HepG2 (cell line): ENCODE results near the gene GSS. TPM values are rescaled to one million over a fixed set of nuclear protein-coding genes. Genes with fewer than 3 reads are reported as not detected.

Experiments used
- ATAC-seq: fragments of 200-7000 bp; cut with Tn5 transposase; 3 replicates; pipeline ENCODE4 v1.9.1; 2020; ENCODE audit warnings: mild to moderate bottlenecking, moderate library complexity
- BruUV-seq: library from RNA; stranded (reverse); fragments of 400-500 nt; replicated peaks from 2 replicates; lab custom pipeline; 2021; lab: Mats Ljungman, UMichigan
- CTCF ChIA-PET: fragments of 300-600 bp; formaldehyde crosslinking; extraction: SDS; loops from one replicate; lab custom pipeline; 2021; ENCODE audit warnings: low total read pairs, inconsistent platforms, low intra/inter-chr PET ratio; lab: Yijun Ruan, JAX
- POLR2A ChIA-PET: fragments of 350-600 bp; sonication (Branson Sonifier 250); formaldehyde crosslinking; loops from one replicate; lab custom pipeline; 2020; ENCODE audit warnings: antibody characterized with exemption, inconsistent platforms; lab: Yijun Ruan, JAX
- DNase-seq: peaks from one replicate; pipeline ENCODE4 v3.0.0-alpha.2; 2015; ENCODE audit warnings: low spot score
- FAIRE-seq: peaks from 3 replicates; lab custom pipeline; 2011; peaks lifted over from hg19 to GRCh38; lab: Jason Lieb, UNC
- H2AFZ ChIP-seq: one replicate; pipeline ENCODE4 v1.6.1; 2011; ENCODE audit warnings: low read length, inconsistent platforms
- H3K27ac ChIP-seq: fragments of 300-600 bp; 3 replicates; pipeline ENCODE4 v1.8.0; 2011; ENCODE audit warnings: mixed run types, mild to moderate bottlenecking, mixed read lengths, low read length, inconsistent platforms; ENCODE audit not compliant: insufficient read depth; ENCODE audit errors: extremely low read length
- H3K27me3 ChIP-seq, 2 experiments: fragments of 200-600 bp in 1 of 2; 2 replicates in 1 of 2; 3 replicates in 1 of 2; pipeline versions ENCODE4 v1.6.0 to v1.8.0; 2011; ENCODE audit warnings: low read length in 2 of 2, mild to moderate bottlenecking in 2 of 2, moderate library complexity in 2 of 2, inconsistent platforms in 1 of 2; ENCODE audit not compliant: insufficient read depth in 2 of 2, control insufficient read depth in 1 of 2
- H3K36me3 ChIP-seq, 2 experiments: fragments of 200-600 bp in 1 of 2; replicated peaks in 1 of 2; 2 replicates in 1 of 2; 3 replicates in 1 of 2; pipeline versions ENCODE4 v1.5.1 to v1.8.0; 2011; ENCODE audit warnings: low read length in 2 of 2, inconsistent platforms in 1 of 2; ENCODE audit not compliant: insufficient read depth in 2 of 2, control insufficient read depth in 1 of 2
- H3K4me1 ChIP-seq: 2 replicates; pipeline ENCODE4 v1.5.1; 2012; ENCODE audit warnings: low read length, inconsistent platforms; ENCODE audit not compliant: insufficient read depth
- H3K4me2 ChIP-seq: 2 replicates; pipeline ENCODE4 v1.6.0; 2011; ENCODE audit warnings: low read depth, low read length, inconsistent platforms
- H3K4me3 ChIP-seq, 3 experiments: fragments of 200-600 bp in 1 of 3; sonication (generic), shearing (Covaris generic) in 1 of 3; replicated peaks in 1 of 3; 2 replicates each; pipeline ENCODE4 v1.5.1; 2011 to 2016; ENCODE audit warnings: low read length in 3 of 3, inconsistent platforms in 2 of 3, low read depth in 2 of 3, mild to moderate bottlenecking in 2 of 3, control low read depth in 1 of 3, mixed read lengths in 1 of 3; ENCODE audit not compliant: insufficient read depth in 1 of 3
- H3K79me2 ChIP-seq: one replicate; pipeline ENCODE4 v1.6.1; 2011; ENCODE audit warnings: low read length, inconsistent platforms; ENCODE audit not compliant: insufficient read depth
- H3K9ac ChIP-seq: 2 replicates; pipeline ENCODE4 v1.6.0; 2011; ENCODE audit warnings: mild to moderate bottlenecking, low read depth, low read length, inconsistent platforms; ENCODE audit not compliant: insufficient read depth
- H3K9me3 ChIP-seq: 2 replicates; pipeline ENCODE4 v1.5.1; 2012; ENCODE audit warnings: mild to moderate bottlenecking, low read length
- H4K20me1 ChIP-seq: 2 replicates; pipeline ENCODE4 v1.6.0; 2011; ENCODE audit warnings: inconsistent platforms, mild to moderate bottlenecking, low read length, moderate library complexity; ENCODE audit not compliant: insufficient read depth
- EEA1 ChIP-seq: sonication (generic); formaldehyde crosslinking; IDR thresholded peaks from 2 replicates; pipeline ENCODE4 v1.5.1; 2020; ENCODE audit warnings: mild to moderate bottlenecking, missing genetic modification reagents, borderline replicate concordance
- HMGA1 ChIP-seq: sonication (generic); formaldehyde crosslinking; conservative IDR thresholded peaks from 2 replicates; pipeline ENCODE4 v1.4.0; 2020; ENCODE audit warnings: missing genetic modification reagents
- HOXD1 ChIP-seq: sonication (generic); formaldehyde crosslinking; IDR thresholded peaks from 2 replicates; pipeline ENCODE4 v1.5.0; 2020; ENCODE audit warnings: missing genetic modification reagents
- NCOA2 ChIP-seq: sonication (generic); formaldehyde crosslinking; IDR thresholded peaks from 2 replicates; pipeline ENCODE4 v1.8.0; 2022; ENCODE audit warnings: inconsistent platforms
- PRMT3 ChIP-seq: sonication (generic); formaldehyde crosslinking; IDR thresholded peaks from 2 replicates; pipeline ENCODE4 v1.8.1; 2022; ENCODE audit warnings: low read depth, mild to moderate bottlenecking, moderate library complexity, missing genetic modification reagents, borderline replicate concordance
- SMAD9 ChIP-seq: sonication (generic); formaldehyde crosslinking; IDR thresholded peaks from 2 replicates; pipeline ENCODE4 v1.5.1; 2020; ENCODE audit warnings: mild to moderate bottlenecking, missing genetic modification reagents
- THAP11 ChIP-seq: IDR thresholded peaks from 2 replicates; pipeline ENCODE4 v1.6.1; 2016; ENCODE audit warnings: missing biosample characterization, missing genetic modification reagents
- ZMYM4 ChIP-seq: sonication (generic); formaldehyde crosslinking; IDR thresholded peaks from 2 replicates; pipeline ENCODE4 v1.8.1; 2023; ENCODE audit warnings: mild to moderate bottlenecking, missing genetic modification reagents
- ZNF256 ChIP-seq: sonication (generic); formaldehyde crosslinking; conservative IDR thresholded peaks from 2 replicates; pipeline ENCODE4 v1.4.0; 2020; ENCODE audit warnings: missing genetic modification reagents
- WGBS: methylation state at CpG from one replicate; pipeline ENCODE4 v1.1.6; 2017; ENCODE audit warnings: low lambda C conversion rate; 5-methylcytosine and 5-hydroxymethylcytosine counted together
- in situ Hi-C: cut with HindIII; loops from 2 replicates; pipeline ENCODE4 v1.10.0; 2017; ENCODE audit warnings: low pct_unique_long_range_greater_than_20kb; ENCODE audit not compliant: extremely low pct_ligation_motif_present
- intact Hi-C: fragments of 100-400 bp; cut with micrococcal nuclease; formaldehyde crosslinking; loops from one replicate; pipeline ENCODE4 v1.10.0; 2022; ENCODE audit not compliant: unreplicated experiment
- polyA plus RNA-seq, 8 experiments: library from polyadenylated mRNA; depleted of rRNA in 3 of 8; stranded (reverse) in 7 of 8; unstranded in 1 of 8; fragments of >200 nt; fragmentation: Illumina TruSeq in 4 of 8; extraction: Trizol in 4 of 8; gene quantifications; 2 replicates each; pipeline versions ENCODE4 v1.2.1 to v1.2.3, GENCODE V29; 2011 to 2016; ENCODE audit warnings: low read depth in 4 of 8, missing spikeins in 1 of 8, mixed read lengths in 1 of 8; ENCODE audit not compliant: insufficient read depth in 1 of 8
- total RNA-seq, 5 experiments: library from RNA; depleted of rRNA; stranded (reverse); fragments of >200 nt; fragmentation: Illumina TruSeq; extraction: Trizol; gene quantifications; 2 replicates each; pipeline ENCODE4 v1.2.3, GENCODE V29; 2016; ENCODE audit warnings: low read depth in 1 of 5
- TF ChIP-seq, protein P1 (sequence below): sonication (generic); formaldehyde crosslinking; IDR thresholded peaks from 2 replicates; pipeline ENCODE4 v1.4.0; 2020; ENCODE audit warnings: mild to moderate bottlenecking, missing genetic modification reagents

Gene GSS
- total and polyA plus RNA-seq, 2 of the 13 experiments (the other 11 are each of a cell fraction or from before 2014, with no cell fraction given), result 80.1 to 102 TPM

DNA sequence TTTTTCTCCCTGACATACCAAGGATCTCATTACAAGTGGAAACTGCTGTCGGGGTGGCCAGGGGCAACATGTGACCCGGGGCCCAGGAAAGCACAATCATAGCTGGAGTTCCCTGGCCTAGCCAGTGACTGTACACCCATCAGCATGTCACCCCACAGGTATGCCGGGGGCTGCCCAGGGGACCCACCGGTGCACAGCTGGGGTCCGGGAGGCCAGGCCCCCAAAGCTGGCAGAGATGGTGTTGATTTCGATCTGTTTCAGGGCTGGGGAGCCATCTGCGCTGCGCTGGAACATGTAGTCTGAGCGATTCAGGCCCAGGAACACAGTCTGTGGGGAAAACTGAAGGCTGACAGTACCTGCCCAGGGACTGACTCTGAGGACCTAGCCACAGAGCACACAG, 13.3 kb downstream of the GSS start:
- BruUV-seq, result no TSS peak
- Histone ChIP-seq H3K4me1 (peaks cover 9% of the 10 kb centered on the region; the same call in 1 of the 2 replicates), H3K79me2 (no peaks in the 10 kb centered on the region), H3K27me3 (no peaks in the 10 kb centered on the region), H3K4me3 (no peak overlapping the region), H2AFZ (no peak overlapping the region), H3K9me3 (no peaks in the 10 kb centered on the region), H3K27ac (no peak overlapping the region), H3K36me3 (peaks cover 23 to 69% of the 10 kb centered on the region in 2 experiments), H4K20me1 (no peaks in the 10 kb centered on the region), H3K9ac (no peak overlapping the region), H3K4me2 (no peak overlapping the region)
- POLR2A ChIA-PET, result interaction anchor here (2.6 kb wide), 1 partner anchor 13 kb away, joined by 7 read pairs; the partner anchor contains the start of genes GSS and MYH7B
- no peak for ATAC-seq
- no peak for DNase-seq
- WGBS, result 93% methylated on average over 8 of the region's 9 CpGs
- in situ Hi-C loops, result no loop called here
- FAIRE-seq, result no peak
- intact Hi-C loops, result no loop called here
- no peak for TF ChIP-seq THAP11
- TF ChIP-seq PRMT3 (CRISPR knock-in tag), result 0 out of 2 replicates have a peak, but pooled peaks have one; percentile 41
- CTCF ChIA-PET, result no interaction called here

DNA sequence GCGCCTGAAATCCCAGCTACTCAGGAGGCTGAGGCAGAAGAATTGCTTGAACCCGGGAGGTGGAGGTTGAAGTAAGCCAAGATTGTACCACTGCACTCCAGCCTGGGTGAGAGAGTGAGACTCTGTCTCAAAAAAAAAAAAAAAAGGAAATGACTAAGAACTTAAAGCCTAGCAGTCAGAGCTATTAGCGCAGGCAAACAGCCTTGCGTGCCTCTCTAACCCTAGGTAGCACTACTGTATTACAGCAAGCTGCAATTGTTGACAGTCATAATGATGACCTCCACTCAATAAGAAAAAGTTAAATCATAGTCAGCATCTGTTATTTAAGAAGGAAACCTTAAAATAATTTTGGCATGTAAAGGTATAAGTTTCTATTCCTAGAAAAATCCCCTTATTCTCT, 14.4 kb downstream of the GSS start:
- Histone ChIP-seq H4K20me1 (no peaks in the 10 kb centered on the region), H3K9me3 (no peaks in the 10 kb centered on the region), H3K79me2 (no peaks in the 10 kb centered on the region), H3K27me3 (no peaks in the 10 kb centered on the region), H3K27ac (no peak overlapping the region), H3K9ac (no peak overlapping the region), H3K4me3 (no peak overlapping the region), H3K36me3 (peaks cover 25 to 78% of the 10 kb centered on the region in 2 experiments), H3K4me1 (0 out of 2 replicates have a peak, but pooled peaks cover 2% of the 10 kb centered on the region), H2AFZ (no peak overlapping the region), H3K4me2 (no peak overlapping the region)
- WGBS, result 96% methylated on average over 4 of the region's 4 CpGs
- intact Hi-C loops (no loop called here), in situ Hi-C loops (no loop called here)
- BruUV-seq, result no TSS peak
- DNase-seq, result no peak
- CTCF ChIA-PET, result no interaction called here
- FAIRE-seq, result no peak
- no peak for ATAC-seq
- POLR2A ChIA-PET, result no interaction called here
- TF ChIP-seq SMAD9, result no peak
- TF ChIP-seq ZMYM4 (CRISPR knock-in tag), result no peak
- no peak for TF ChIP-seq HOXD1 (CRISPR knock-in tag)
- no peak for TF ChIP-seq NCOA2 (CRISPR knock-in tag)
- no peak for TF ChIP-seq HMGA1 (CRISPR knock-in tag)
- no peak for TF ChIP-seq ZNF256 (CRISPR knock-in tag)
- TF ChIP-seq, protein P1, sequence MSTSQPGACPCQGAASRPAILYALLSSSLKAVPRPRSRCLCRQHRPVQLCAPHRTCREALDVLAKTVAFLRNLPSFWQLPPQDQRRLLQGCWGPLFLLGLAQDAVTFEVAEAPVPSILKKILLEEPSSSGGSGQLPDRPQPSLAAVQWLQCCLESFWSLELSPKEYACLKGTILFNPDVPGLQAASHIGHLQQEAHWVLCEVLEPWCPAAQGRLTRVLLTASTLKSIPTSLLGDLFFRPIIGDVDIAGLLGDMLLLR (CRISPR knock-in tag), result no peak
- TF ChIP-seq EEA1, result no peak
